ENCODE data around the gene ABCC11. TPM values are rescaled to one million over a fixed set of nuclear protein-coding genes. Genes with fewer than 3 reads are reported as not detected.

ABCC11 gene
- total and polyA plus RNA-seq, 10 donors: 0.05 to 0.37 (median 0.18) TPM; not detected in 4

- Histone ChIP-seq H3K27ac (no peak overlapping the region), H3K4me3 (no peak overlapping the region), H3K4me1 (no peaks in the 10 kb centered on the region), H3K36me3 (no peaks in the 10 kb centered on the region), H3K9me3 (no peaks in the 10 kb centered on the region), H3K27me3 (replicated peaks in 1 of 7) (no peaks in the 10 kb centered on the region)
- no peak for DNase-seq
- TF ChIP-seq CTCF (IDR thresholded peaks at IDR 0.05 in 8 of 11, conservative IDR thresholded peaks at IDR 0.05 in 3 of 11): no peak
- 83 to 91% (median 87%) methylated on average over 6 of the region's 6 CpGs for WGBS, 5 donors
- intact Hi-C loops (cut with DNase I; ENCODE audit: low total_unique reads): no loop called here
Observed at GRCh38 chr16:48215738-48216137, 31.6 kb downstream of the ABCC11 start.

GRCh38 chr16:48212033-48212432, 35.3 kb downstream of the ABCC11 start:
- no peak for TF ChIP-seq CTCF (IDR thresholded peaks at IDR 0.05 in 8 of 11, conservative IDR thresholded peaks at IDR 0.05 in 3 of 11)
- TF ChIP-seq POLR2AphosphoS5 (IDR thresholded peaks at IDR 0.05): no peak
- TF ChIP-seq POLR2A (IDR thresholded peaks at IDR 0.05): no peak
- H3K9me3 ChIP-seq: no peaks in the 10 kb centered on the region
- WGBS, 5 donors: 74 to 89% (median 79%) methylated on average over 3 of the region's 3 CpGs
- no peak for DNase-seq
- H3K27me3 ChIP-seq (replicated peaks in 1 of 7): peaks cover 0 to 14% (median 0%) of the 10 kb centered on the region in 7 donors
- no peaks in the 10 kb centered on the region for H3K4me1 ChIP-seq
- H3K36me3 ChIP-seq: no peaks in the 10 kb centered on the region
- H3K27ac ChIP-seq: no peak overlapping the region
- intact Hi-C loops (cut with DNase I; ENCODE audit: low total_unique reads): no loop called here
- H3K4me3 ChIP-seq: no peak overlapping the region

- Histone ChIP-seq H3K27ac (no peak overlapping the region), H3K4me3 (no peak overlapping the region), H3K27me3 (replicated peaks in 1 of 7) (peaks cover 0 to 22% (median 0%) of the 10 kb centered on the region in 7 donors), H3K36me3 (no peaks in the 10 kb centered on the region), H3K4me1 (no peaks in the 10 kb centered on the region), H3K9me3 (no peaks in the 10 kb centered on the region)
- DNase-seq: no peak
- no peak for TF ChIP-seq POLR2AphosphoS5 (IDR thresholded peaks at IDR 0.05)
- no peak for TF ChIP-seq POLR2A (IDR thresholded peaks at IDR 0.05)
- TF ChIP-seq CTCF (IDR thresholded peaks at IDR 0.05 in 8 of 11, conservative IDR thresholded peaks at IDR 0.05 in 3 of 11): no peak
- WGBS, 5 donors: 74 to 96% (median 85%) methylated on average over 5 to 6 of the region's 6 CpGs
- intact Hi-C loops (cut with DNase I; ENCODE audit: low total_unique reads): no loop called here
Observed at GRCh38 chr16:48210747-48211146, 36.6 kb downstream of the ABCC11 start.

GRCh38 chr16:48206594-48207242, 40.6 kb downstream of the ABCC11 start:
- peaks cover 0 to 28% (median 0%) of the 10 kb centered on the region in 7 donors for H3K27me3 ChIP-seq (replicated peaks in 1 of 7)
- H3K4me3 ChIP-seq: no peak overlapping the region
- WGBS, 5 donors: 67 to 79% (median 76%) methylated on average over 8 of the region's 8 CpGs
- H3K4me1 ChIP-seq: no peaks in the 10 kb centered on the region
- TF ChIP-seq POLR2AphosphoS5 (IDR thresholded peaks at IDR 0.05): no peak
- intact Hi-C loops (cut with DNase I; ENCODE audit: low total_unique reads): no loop called here
- no peaks in the 10 kb centered on the region for H3K9me3 ChIP-seq
- no peak overlapping the region for H3K27ac ChIP-seq
- no peaks in the 10 kb centered on the region for H3K36me3 ChIP-seq
- DNase-seq: no peak

GRCh38 chr16:48204825-48205151, 42.6 kb downstream of the ABCC11 start:
- intact Hi-C loops (cut with DNase I; ENCODE audit: low total_unique reads): no loop called here
- 79 to 92% (median 86%) methylated on average over 6 of the region's 6 CpGs for WGBS, 5 donors

More at GRCh38 chr16:48204825-48205151, 42.6 kb downstream of the ABCC11 start:
- Histone ChIP-seq H3K27me3 (replicated peaks in 1 of 7) (peaks cover 0 to 28% (median 0%) of the 10 kb centered on the region in 7 donors), H3K27ac (no peak overlapping the region), H3K4me1 (no peaks in the 10 kb centered on the region), H3K36me3 (no peaks in the 10 kb centered on the region), H3K4me3 (no peak overlapping the region), H3K9me3 (no peaks in the 10 kb centered on the region)
- no peak for DNase-seq
- TF ChIP-seq POLR2A (IDR thresholded peaks at IDR 0.05): no peak
- no peak for TF ChIP-seq POLR2AphosphoS5 (IDR thresholded peaks at IDR 0.05)
- no peak for TF ChIP-seq CTCF (IDR thresholded peaks at IDR 0.05 in 8 of 11, conservative IDR thresholded peaks at IDR 0.05 in 3 of 11)

Measured in spleen (tissue), 11 donors.